ENCODE results near the gene AGA.

Gene AGA

DNA sequence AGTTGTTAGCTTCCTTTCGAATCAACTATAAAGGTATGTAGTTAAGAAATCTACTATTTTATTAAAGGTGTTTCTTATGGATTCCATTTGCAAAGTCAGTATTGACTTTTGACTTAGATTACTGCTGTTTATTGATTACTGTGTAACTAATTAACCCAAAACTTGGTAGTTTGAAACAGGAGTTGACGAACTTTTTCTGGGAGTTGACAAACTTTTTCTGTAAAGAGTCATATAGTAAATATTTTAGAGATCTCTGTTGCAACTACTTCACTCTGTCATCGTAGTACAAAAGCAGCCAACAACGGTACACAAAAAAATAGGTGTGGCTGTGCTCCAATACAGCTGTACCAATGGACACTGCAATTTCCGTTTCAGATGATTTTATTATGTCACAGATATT lies 30.2 kb downstream of the AGA start:
- Histone ChIP-seq H3K4me2 (ENCODE audit: low read length, poor library complexity, severe bottlenecking) (no peak overlapping the region), H4K8ac (ENCODE audit: low read length) (no peak overlapping the region), H3K14ac (ENCODE audit: low read length in 2 of 2) (no peak overlapping the region), H2BK120ac (ENCODE audit: low read depth, low read length) (no peak overlapping the region), H2BK5ac (ENCODE audit: low read depth, low read length, poor library complexity, severe bottlenecking) (no peak overlapping the region), H3K4me1 (ENCODE audit: control insufficient read depth, insufficient read depth, low read depth, low read length) (no peaks in the 10 kb centered on the region), H3K9ac (ENCODE audit: low read length) (no peak overlapping the region), H2BK12ac (ENCODE audit: low read length in 2 of 2) (no peak overlapping the region), H3K23ac (ENCODE audit: low read length in 2 of 2) (no peak overlapping the region), H3K27me3 (ENCODE audit: control insufficient read depth in 1 of 2, insufficient read depth in 1 of 2, low read length in 2 of 2) (no peaks in the 10 kb centered on the region), H4K91ac (ENCODE audit: low read length) (no peak overlapping the region), H3K9me3 (ENCODE audit: control insufficient read depth, low read length) (peaks cover 3% of the 10 kb centered on the region), H2BK15ac (ENCODE audit: low read depth, poor library complexity, severe bottlenecking) (no peak overlapping the region), H3K4me3 (ENCODE audit: insufficient read depth in 1 of 2, low read depth in 1 of 2, low read length in 2 of 2) (no peak overlapping the region), H3K4ac (ENCODE audit: low read depth in 1 of 2, low read length in 2 of 2) (no peak overlapping the region), H3K27ac (ENCODE audit: low read length, poor library complexity, severe bottlenecking) (no peak overlapping the region), H2AFZ (ENCODE audit: low read depth, low read length) (no peak overlapping the region), H3K79me1 (replicated peaks; ENCODE audit: low read length, poor library complexity, severe bottlenecking) (no peaks in the 10 kb centered on the region), H2AK5ac (ENCODE audit: low read length, severe bottlenecking) (no peak overlapping the region), H3K36me3 (ENCODE audit: control insufficient read depth in 1 of 2, insufficient read depth in 2 of 2, low read depth in 1 of 2, low read length in 2 of 2) (no peaks in the 10 kb centered on the region), H3K18ac (ENCODE audit: low read depth in 1 of 2, low read length in 2 of 2) (no peak overlapping the region)
- 93% methylated on average over 2 of the region's 5 CpGs for WGBS
- no peak for DNase-seq

DNA sequence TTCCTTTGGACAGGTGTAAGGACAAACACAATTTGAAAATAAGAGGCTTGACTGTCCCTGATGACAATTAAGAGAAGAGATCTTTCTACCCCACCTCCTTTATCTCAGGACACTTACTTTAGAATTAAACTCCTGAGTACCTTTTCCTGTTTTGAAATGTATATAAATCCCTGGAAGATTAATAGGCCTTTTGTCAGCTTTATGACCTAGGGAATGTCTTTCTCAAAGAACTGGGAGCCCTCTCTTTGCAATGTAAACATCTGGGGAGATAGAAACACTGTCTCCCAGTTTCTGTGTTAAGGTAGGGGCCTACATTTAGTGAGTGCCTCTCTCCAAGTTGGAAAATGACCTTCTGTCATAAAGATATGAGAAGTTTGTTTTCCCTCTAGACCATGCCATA lies 31.7 kb downstream of the AGA start:
- no peak overlapping the region for H2AFZ ChIP-seq (ENCODE audit: low read depth, low read length)
- H2BK12ac ChIP-seq (ENCODE audit: low read length in 2 of 2) = no peak overlapping the region
- H3K4ac ChIP-seq (ENCODE audit: low read depth in 1 of 2, low read length in 2 of 2) = no peak overlapping the region
- no peak overlapping the region for H3K14ac ChIP-seq (ENCODE audit: low read length in 2 of 2)
- no peak for DNase-seq
- H3K18ac ChIP-seq (ENCODE audit: low read depth in 1 of 2, low read length in 2 of 2) = no peak overlapping the region
- no peak overlapping the region for H4K91ac ChIP-seq (ENCODE audit: low read length)
- no peak overlapping the region for H3K4me2 ChIP-seq (ENCODE audit: low read length, poor library complexity, severe bottlenecking)
- H3K9ac ChIP-seq (ENCODE audit: low read length) = no peak overlapping the region
- no peaks in the 10 kb centered on the region for H3K36me3 ChIP-seq (ENCODE audit: control insufficient read depth in 1 of 2, insufficient read depth in 2 of 2, low read depth in 1 of 2, low read length in 2 of 2)
- H3K27me3 ChIP-seq (ENCODE audit: control insufficient read depth in 1 of 2, insufficient read depth in 1 of 2, low read length in 2 of 2) = no peaks in the 10 kb centered on the region
- no peak overlapping the region for H3K4me3 ChIP-seq (ENCODE audit: insufficient read depth in 1 of 2, low read depth in 1 of 2, low read length in 2 of 2)
- H3K27ac ChIP-seq (ENCODE audit: low read length, poor library complexity, severe bottlenecking) = no peak overlapping the region
- no peak overlapping the region for H3K23ac ChIP-seq (ENCODE audit: low read length in 2 of 2)
- no peak overlapping the region for H2BK15ac ChIP-seq (ENCODE audit: low read depth, poor library complexity, severe bottlenecking)
- no peaks in the 10 kb centered on the region for H3K4me1 ChIP-seq (ENCODE audit: control insufficient read depth, insufficient read depth, low read depth, low read length)
- H2BK5ac ChIP-seq (ENCODE audit: low read depth, low read length, poor library complexity, severe bottlenecking) = no peak overlapping the region
- H3K79me1 ChIP-seq (replicated peaks; ENCODE audit: low read length, poor library complexity, severe bottlenecking) = no peaks in the 10 kb centered on the region
- H2BK120ac ChIP-seq (ENCODE audit: low read depth, low read length) = no peak overlapping the region
- no peak overlapping the region for H2AK5ac ChIP-seq (ENCODE audit: low read length, severe bottlenecking)
- peaks cover 2% of the 10 kb centered on the region for H3K9me3 ChIP-seq (ENCODE audit: control insufficient read depth, low read length)
- H4K8ac ChIP-seq (ENCODE audit: low read length) = no peak overlapping the region

DNA sequence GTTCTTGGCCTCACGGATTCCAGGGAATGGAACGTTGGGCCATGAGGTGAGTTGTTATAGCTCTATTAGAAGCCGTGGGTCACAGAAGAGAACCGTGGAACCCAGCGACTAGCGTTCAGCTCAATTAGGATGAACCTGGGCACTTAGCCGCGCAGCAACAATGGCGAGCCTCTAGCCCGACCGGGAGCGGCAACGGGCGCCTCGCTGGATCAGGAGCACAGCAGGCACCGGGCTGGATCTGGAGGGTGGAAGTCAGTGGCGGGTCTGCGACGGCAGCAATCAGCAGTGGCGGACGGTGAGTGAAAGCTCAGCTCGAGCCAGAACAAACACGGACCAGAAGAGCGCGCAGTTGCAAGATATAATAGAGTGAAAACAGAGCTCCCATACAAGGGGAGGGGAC lies 34.2 kb downstream of the AGA start:
- H2AK5ac ChIP-seq (ENCODE audit: low read length, severe bottlenecking) = no peak overlapping the region

DNA sequence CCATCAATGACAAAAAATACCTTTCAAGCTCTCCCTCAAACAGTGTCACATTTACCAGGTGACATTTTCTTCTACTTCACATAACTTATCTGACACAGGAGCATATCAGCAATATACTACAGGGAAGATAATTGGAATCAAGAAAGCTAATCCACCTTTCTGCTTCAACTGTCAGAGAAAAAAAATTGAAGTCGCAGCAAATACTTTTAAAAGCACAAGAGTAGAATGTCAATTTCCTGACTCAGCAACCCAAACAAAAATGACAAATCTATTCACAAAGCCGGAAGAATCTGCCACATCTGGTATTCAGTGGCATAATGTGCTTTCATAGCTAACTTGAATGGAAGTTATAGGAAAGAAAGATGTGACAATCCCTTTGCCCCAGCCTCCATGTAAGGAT lies 36.7 kb downstream of the AGA start:
- Histone ChIP-seq H3K4ac (ENCODE audit: low read depth in 1 of 2, low read length in 2 of 2) (no peak overlapping the region), H3K18ac (ENCODE audit: low read depth in 1 of 2, low read length in 2 of 2) (no peak overlapping the region), H4K8ac (ENCODE audit: low read length) (no peak overlapping the region), H3K4me3 (ENCODE audit: insufficient read depth in 1 of 2, low read depth in 1 of 2, low read length in 2 of 2) (no peak overlapping the region), H3K36me3 (ENCODE audit: control insufficient read depth in 1 of 2, insufficient read depth in 2 of 2, low read depth in 1 of 2, low read length in 2 of 2) (no peaks in the 10 kb centered on the region), H2BK120ac (ENCODE audit: low read depth, low read length) (no peak overlapping the region), H3K79me1 (replicated peaks; ENCODE audit: low read length, poor library complexity, severe bottlenecking) (no peaks in the 10 kb centered on the region), H2BK12ac (ENCODE audit: low read length in 2 of 2) (no peak overlapping the region), H3K4me2 (ENCODE audit: low read length, poor library complexity, severe bottlenecking) (no peak overlapping the region), H4K91ac (ENCODE audit: low read length) (no peak overlapping the region), H2BK5ac (ENCODE audit: low read depth, low read length, poor library complexity, severe bottlenecking) (no peak overlapping the region), H3K23ac (ENCODE audit: low read length in 2 of 2) (no peak overlapping the region), H3K9ac (ENCODE audit: low read length) (no peak overlapping the region), H3K27ac (ENCODE audit: low read length, poor library complexity, severe bottlenecking) (no peak overlapping the region), H2AK5ac (ENCODE audit: low read length, severe bottlenecking) (no peak overlapping the region), H2BK15ac (ENCODE audit: low read depth, poor library complexity, severe bottlenecking) (no peak overlapping the region), H2AFZ (ENCODE audit: low read depth, low read length) (no peak overlapping the region), H3K14ac (ENCODE audit: low read length in 2 of 2) (no peak overlapping the region), H3K9me3 (ENCODE audit: control insufficient read depth, low read length) (no peaks in the 10 kb centered on the region), H3K27me3 (ENCODE audit: control insufficient read depth in 1 of 2, insufficient read depth in 1 of 2, low read length in 2 of 2) (peaks cover 0 to 9% of the 10 kb centered on the region in 2 experiments), H3K4me1 (ENCODE audit: control insufficient read depth, insufficient read depth, low read depth, low read length) (no peaks in the 10 kb centered on the region)
- DNase-seq = no peak
- WGBS = 82% methylated on average over 1 of the region's 2 CpGs

More for the DNA sequence above, 34.2 kb downstream of the AGA start:
- Histone ChIP-seq H2BK120ac (ENCODE audit: low read depth, low read length) (no peak overlapping the region), H3K36me3 (ENCODE audit: control insufficient read depth in 1 of 2, insufficient read depth in 2 of 2, low read depth in 1 of 2, low read length in 2 of 2) (no peaks in the 10 kb centered on the region), H2AFZ (ENCODE audit: low read depth, low read length) (no peak overlapping the region), H2BK15ac (ENCODE audit: low read depth, poor library complexity, severe bottlenecking) (no peak overlapping the region), H3K4me3 (ENCODE audit: insufficient read depth in 1 of 2, low read depth in 1 of 2, low read length in 2 of 2) (no peak overlapping the region), H3K14ac (ENCODE audit: low read length in 2 of 2) (no peak overlapping the region), H3K4me1 (ENCODE audit: control insufficient read depth, insufficient read depth, low read depth, low read length) (no peaks in the 10 kb centered on the region), H3K27ac (ENCODE audit: low read length, poor library complexity, severe bottlenecking) (no peak overlapping the region), H3K23ac (ENCODE audit: low read length in 2 of 2) (no peak overlapping the region), H3K18ac (ENCODE audit: low read depth in 1 of 2, low read length in 2 of 2) (no peak overlapping the region), H2BK5ac (ENCODE audit: low read depth, low read length, poor library complexity, severe bottlenecking) (no peak overlapping the region), H3K9ac (ENCODE audit: low read length) (no peak overlapping the region), H3K27me3 (ENCODE audit: control insufficient read depth in 1 of 2, insufficient read depth in 1 of 2, low read length in 2 of 2) (peaks cover 0 to 9% of the 10 kb centered on the region in 2 experiments), H3K9me3 (ENCODE audit: control insufficient read depth, low read length) (no peaks in the 10 kb centered on the region), H2BK12ac (ENCODE audit: low read length in 2 of 2) (no peak overlapping the region), H4K8ac (ENCODE audit: low read length) (no peak overlapping the region), H3K79me1 (replicated peaks; ENCODE audit: low read length, poor library complexity, severe bottlenecking) (no peaks in the 10 kb centered on the region), H3K4me2 (ENCODE audit: low read length, poor library complexity, severe bottlenecking) (no peak overlapping the region), H4K91ac (ENCODE audit: low read length) (no peak overlapping the region), H3K4ac (ENCODE audit: low read depth in 1 of 2, low read length in 2 of 2) (no peak overlapping the region)
- WGBS = 94% methylated on average over 21 of the region's 25 CpGs
- DNase-seq = no peak
